ENCODE measurements around the gene REG3A. TPM values are rescaled to one million over a fixed set of nuclear protein-coding genes. Genes with fewer than 3 reads are reported as not detected.

REG3A gene
- not detected in 2 replicates for total RNA-seq

GRCh38 chr2:79159653-79160052 lies at the start of gene REG3A:
Gene REG3A (minus strand): TSS chr2:79159753. CDS start chr2:79159405, 348 bp downstream.

DNA sequence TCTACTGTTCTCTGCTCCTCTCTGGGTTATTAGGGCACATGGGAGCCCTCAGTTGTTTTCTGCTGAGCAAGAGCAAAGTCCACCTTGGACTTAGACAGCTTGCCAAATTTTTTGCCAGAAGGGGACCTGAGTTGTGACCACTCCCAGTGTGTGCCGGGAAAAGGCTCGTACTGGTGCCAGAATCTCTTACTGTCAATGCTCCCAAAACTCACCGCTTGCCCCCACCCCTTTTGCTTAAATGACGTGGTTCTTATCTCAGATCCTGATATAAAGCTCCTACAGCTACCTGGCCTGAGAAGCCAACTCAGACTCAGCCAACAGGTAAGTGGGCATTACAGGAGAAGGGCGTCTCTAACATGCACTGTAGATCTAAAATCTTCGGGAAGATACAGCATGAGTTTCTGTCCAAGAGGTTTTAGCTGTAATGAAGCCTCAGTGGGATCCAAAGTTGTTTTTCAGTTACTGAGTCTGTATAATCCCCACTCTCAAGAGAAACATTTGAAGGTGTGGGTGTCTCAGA lies 39.3 kb downstream of the REG3A start, which contains the start of gene REG1A:
TSS of gene REG1A (plus strand) at position 295 of the 520 bp plus-strand sequence. CDS start 374 bp downstream, outside the sequence.

Other genes starting within 250 kb of the REG3A start
- not detected in 2 replicates for gene REG3G, start 134.1 kb downstream of the REG3A start, total RNA-seq
- gene REG1B, start 71.8 kb downstream of the REG3A start, total RNA-seq = not detected in 2 replicates
- gene REG1A, start 39.3 kb downstream of the REG3A start, total RNA-seq = not detected in 2 replicates